ENCODE results near the gene NRXN3. TPM values are rescaled to one million over a fixed set of nuclear protein-coding genes. Genes with fewer than 3 reads are reported as not detected.

NRXN3 gene
- total and polyA plus RNA-seq, 2 experiments from 2014 or later = 1.0 to 1.8 TPM

GRCh38 chr14:79448960-79449359, 1278.8 kb downstream of the NRXN3 start (continued):
- TF ChIP-seq REST (IDR thresholded peaks at IDR 0.05; ENCODE audit: unreplicated experiment) (no peak), ZNF114 (CRISPR knock-in tag; IDR thresholded peaks at IDR 0.05) (no peak), CTCF (conservative IDR thresholded peaks at IDR 0.05; ENCODE audit: low read depth in 2 of 2) (no peak), NANOG (IDR thresholded peaks at IDR 0.05; ENCODE audit: borderline replicate concordance) (no peak), EZH2 (IDR thresholded peaks at IDR 0.05; ENCODE audit: low read depth, unreplicated experiment) (no peak), CREB1 (CRISPR knock-in tag; IDR thresholded peaks at IDR 0.05; ENCODE audit: low read depth) (no peak)

- no peaks in the 10 kb centered on the region for H3K36me3 Mint-ChIP-seq (ENCODE audit: low read depth)
- H2AFZ ChIP-seq = no peak overlapping the region
- no peak overlapping the region for H3K27ac Mint-ChIP-seq
- H3K4me3 Mint-ChIP-seq = no peak overlapping the region
- no peak for ATAC-seq
- H3K4me2 ChIP-seq = no peak overlapping the region
- H3K9me3 Mint-ChIP-seq = no peaks in the 10 kb centered on the region
- H3F3A ChIP-seq (replicated peaks; ENCODE audit: low read depth) = no peaks in the 10 kb centered on the region
- H3K9me2 ChIP-seq (ENCODE audit: insufficient read depth) = 0 out of 2 replicates have a peak, but pooled peaks cover 3% of the 10 kb centered on the region
- H3K4me3 ChIP-seq = no peak overlapping the region
- H4K20me1 ChIP-seq (replicated peaks; ENCODE audit: insufficient read depth) = no peaks in the 10 kb centered on the region
- H3K27ac ChIP-seq (ENCODE audit: low read depth) = no peak overlapping the region
- no peaks in the 10 kb centered on the region for H3K36me3 ChIP-seq (ENCODE audit: insufficient read depth)
- no peaks in the 10 kb centered on the region for H3K27me3 Mint-ChIP-seq (ENCODE audit: insufficient read depth, low read depth, poor library complexity)
- no peaks in the 10 kb centered on the region for H3K27me3 ChIP-seq (ENCODE audit: insufficient read depth)
- DNase-seq (ENCODE audit: low spot score) = no peak
- H3K79me2 ChIP-seq (replicated peaks; ENCODE audit: insufficient read depth) = no peaks in the 10 kb centered on the region
- no peaks in the 10 kb centered on the region for H3K4me1 ChIP-seq (ENCODE audit: insufficient read depth)
- no peaks in the 10 kb centered on the region for H3K4me1 Mint-ChIP-seq
- TF ChIP-seq STAT1 (IDR thresholded peaks at IDR 0.05; ENCODE audit: unreplicated experiment) (no peak), REST (IDR thresholded peaks at IDR 0.05; ENCODE audit: unreplicated experiment) (no peak), ZNF462 (CRISPR knock-in tag; IDR thresholded peaks at IDR 0.05) (no peak), EZH2 (IDR thresholded peaks at IDR 0.05; ENCODE audit: low read depth, unreplicated experiment) (no peak), ZNF331 (CRISPR knock-in tag; IDR thresholded peaks at IDR 0.05; ENCODE audit: low read depth) (no peak), CREB1 (CRISPR knock-in tag; IDR thresholded peaks at IDR 0.05; ENCODE audit: low read depth) (no peak)
These were observed 1281.4 kb downstream of the NRXN3 start for GRCh38 chr14:79451601-79452000.

All from GM23338 (cell line).